GM18505 (cell line): ENCODE results near the gene TPRA1.

ENCODE experiments used
- ATAC-seq: cut with Tn5 transposase; IDR thresholded peaks from one replicate; pipeline ENCODE4 v1.9.1; 2021; ENCODE audit not compliant: unreplicated experiment
- POLR2A ChIP-seq: IDR thresholded peaks from 4 replicates; pipeline ENCODE4 v1.6.1; 2011; ENCODE audit warnings: borderline replicate concordance; ENCODE audit not compliant: insufficient read depth, insufficient read length; ENCODE audit errors: extremely low read depth

TPRA1 gene

DNA sequence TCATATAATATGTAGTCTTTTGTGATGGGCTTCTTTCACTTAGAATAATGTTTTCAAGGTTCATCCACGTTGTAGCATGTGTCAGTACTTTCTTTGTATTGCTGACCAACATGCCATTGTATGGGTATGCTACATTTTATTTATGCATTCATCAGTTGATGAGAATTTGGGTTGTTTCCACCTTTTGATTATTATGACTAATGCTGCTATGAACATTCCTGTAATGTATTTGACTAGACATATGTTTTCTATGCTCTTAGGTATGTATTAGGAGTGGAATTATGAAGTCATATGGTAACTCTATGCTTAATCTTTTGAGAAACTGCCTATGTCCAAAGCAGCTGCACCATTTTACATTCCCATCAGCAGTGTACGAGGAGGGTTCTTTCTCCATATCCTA lies 35.3 kb upstream of the TPRA1 start:
- ATAC-seq: no peak
- no peak for TF ChIP-seq POLR2A

DNA sequence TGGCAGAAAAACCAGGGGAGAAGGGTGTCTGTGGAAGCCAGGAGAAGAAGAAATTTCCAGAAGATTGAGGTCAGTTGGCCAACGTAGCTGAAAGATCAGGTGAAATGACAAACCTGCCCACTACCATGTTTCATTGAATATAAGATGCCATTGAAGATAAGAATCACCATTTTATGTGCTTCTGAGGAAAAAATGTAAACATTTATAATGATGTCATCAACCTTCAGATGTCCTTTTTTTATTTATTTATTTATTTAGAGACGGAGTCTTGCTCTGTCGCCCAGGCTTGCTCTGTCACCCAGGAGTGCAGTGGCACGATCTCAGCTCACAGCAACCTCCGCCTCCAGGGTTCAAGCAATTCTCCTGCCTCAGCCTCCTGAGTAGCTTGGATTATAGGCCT lies 33.5 kb upstream of the TPRA1 start:
- ATAC-seq: no peak
- no peak for TF ChIP-seq POLR2A

- no peak for ATAC-seq
- no peak for TF ChIP-seq POLR2A
Observed at GRCh38 chr3:127622772-127623576, 32.4 kb upstream of the TPRA1 start.

DNA sequence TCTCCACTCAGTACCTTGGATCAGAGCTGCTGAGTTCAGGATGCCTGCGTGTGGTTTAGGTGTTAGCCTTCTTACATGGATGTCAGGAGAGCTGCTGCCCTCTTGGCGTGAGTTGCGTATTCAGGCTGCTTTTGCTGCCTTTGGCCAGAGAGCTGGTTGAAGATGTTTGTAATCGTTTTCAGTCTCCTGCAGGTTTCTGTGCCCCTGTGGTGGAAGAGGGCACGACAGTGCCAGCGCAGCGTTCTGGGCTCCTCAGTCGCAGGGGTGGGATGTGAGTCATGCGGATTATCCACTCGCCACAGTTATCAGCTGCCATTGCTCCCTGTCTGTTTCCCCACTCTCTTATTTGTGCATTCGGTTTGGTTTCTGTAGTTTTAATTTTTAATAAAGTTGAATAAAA lies 31.5 kb upstream of the TPRA1 start:
- no peak for ATAC-seq
- no peak for TF ChIP-seq POLR2A

- no peak for ATAC-seq
- TF ChIP-seq POLR2A: no peak
Observed at GRCh38 chr3:127620637-127621375, 30.3 kb upstream of the TPRA1 start.

DNA sequence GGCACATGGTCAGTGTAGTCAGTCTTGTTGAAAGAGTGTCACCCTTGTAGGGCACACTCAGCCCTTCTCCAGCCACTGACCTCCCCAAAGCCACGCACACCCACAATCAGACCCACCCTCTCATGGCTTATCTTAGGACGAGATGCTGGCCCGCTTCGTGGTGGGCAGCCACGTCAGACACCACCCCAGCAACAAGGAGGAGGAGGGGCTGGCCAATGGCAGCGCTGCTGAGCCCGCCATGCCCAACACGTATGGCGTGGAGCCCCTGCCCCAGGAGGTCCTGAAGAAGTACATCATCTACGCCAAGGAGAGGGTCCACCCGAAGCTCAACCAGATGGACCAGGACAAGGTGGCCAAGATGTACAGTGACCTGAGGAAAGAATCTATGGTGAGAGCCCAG lies 28.4 kb upstream of the TPRA1 start:
- no peak for TF ChIP-seq POLR2A
- ATAC-seq: no peak

DNA sequence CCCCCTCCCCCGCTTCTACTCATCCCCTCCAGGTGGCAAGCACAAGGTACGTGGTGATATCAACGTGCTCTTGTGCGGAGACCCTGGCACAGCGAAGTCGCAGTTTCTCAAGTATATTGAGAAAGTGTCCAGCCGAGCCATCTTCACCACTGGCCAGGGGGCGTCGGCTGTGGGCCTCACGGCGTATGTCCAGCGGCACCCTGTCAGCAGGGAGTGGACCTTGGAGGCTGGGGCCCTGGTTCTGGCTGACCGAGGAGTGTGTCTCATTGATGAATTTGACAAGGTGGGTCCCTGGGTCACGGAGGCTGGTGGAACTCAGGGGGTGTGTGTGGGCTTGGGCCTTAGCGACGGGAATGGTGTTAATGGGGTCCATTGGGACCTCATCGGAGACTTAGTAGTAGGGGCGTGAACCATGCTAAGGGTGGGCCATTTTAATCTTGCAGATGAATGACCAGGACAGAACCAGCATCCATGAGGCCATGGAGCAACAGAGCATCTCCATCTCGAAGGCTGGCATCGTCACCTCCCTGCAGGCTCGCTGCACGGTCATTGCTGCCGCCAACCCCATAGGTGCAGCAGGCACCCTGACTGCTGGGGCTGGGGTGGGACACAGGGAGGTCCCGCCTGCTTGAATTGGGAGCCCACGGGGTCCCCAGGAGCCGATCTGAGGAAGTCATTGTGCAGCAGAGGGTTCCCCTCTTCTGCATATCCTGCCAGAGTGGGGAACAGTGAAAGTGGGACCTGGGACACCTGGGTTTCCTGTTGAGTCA lies 26.5 kb upstream of the TPRA1 start:
- ATAC-seq: no peak
- no peak for TF ChIP-seq POLR2A

- no peak for ATAC-seq
Observed at GRCh38 chr3:127615631-127616305, 25.2 kb upstream of the TPRA1 start.

DNA sequence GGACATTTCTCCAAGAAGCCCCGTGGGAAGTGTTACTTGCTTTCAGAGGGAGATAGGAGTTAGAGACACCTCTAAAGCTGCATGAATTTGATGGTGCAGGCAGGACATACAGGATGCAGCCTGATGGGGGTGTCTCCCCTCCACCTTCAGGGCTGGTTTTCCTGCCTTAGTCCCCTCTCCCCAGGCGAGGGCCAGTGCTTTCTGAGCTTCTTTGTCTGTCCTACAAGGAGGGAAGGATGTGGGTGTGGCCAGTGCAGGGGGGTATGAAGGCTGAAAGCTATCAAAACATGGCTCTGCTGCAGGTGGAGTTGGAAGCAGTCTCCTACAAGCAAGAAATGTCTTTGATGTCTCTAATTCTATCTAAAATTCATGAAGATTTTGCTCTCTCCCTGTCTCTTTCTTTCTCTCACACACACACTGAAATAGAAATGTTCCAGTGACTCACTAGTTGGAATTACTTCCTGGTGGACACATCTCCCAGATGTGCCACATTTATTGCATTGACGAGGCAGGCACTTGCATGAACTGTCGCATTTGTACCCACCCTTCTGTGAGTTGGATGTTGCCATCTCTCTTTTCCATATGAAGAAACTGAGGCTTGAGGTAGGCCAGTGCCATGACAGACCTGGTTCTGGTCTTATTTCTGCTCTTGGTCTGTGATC lies 24.5 kb upstream of the TPRA1 start:
- TF ChIP-seq POLR2A: no peak
- no peak for ATAC-seq

More at GRCh38 chr3:127615631-127616305, 25.2 kb upstream of the TPRA1 start:
- TF ChIP-seq POLR2A: no peak

DNA sequence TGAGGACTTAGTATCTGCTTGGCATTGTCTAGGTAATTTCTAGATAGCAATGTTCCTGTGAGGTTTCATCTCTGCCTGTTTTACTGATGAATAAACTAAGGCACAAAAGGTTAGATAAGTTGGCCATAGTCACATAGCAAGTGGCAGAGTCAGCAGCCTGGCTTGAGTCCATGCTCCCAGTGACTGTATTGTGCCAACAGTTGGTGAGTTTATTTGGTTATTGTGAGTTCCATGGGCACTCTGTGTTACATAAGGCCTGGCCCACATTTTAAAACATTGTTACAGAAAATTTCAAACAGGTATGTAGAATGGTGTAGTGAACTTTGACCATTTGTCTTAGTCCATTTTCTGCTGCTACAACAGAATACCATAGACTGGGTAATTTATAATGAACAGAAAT lies 22.9 kb upstream of the TPRA1 start:
- no peak for ATAC-seq
- TF ChIP-seq POLR2A: no peak

GRCh38 chr3:127612966-127613365 lies 22.4 kb upstream of the TPRA1 start:
- no peak for ATAC-seq
- no peak for TF ChIP-seq POLR2A

DNA sequence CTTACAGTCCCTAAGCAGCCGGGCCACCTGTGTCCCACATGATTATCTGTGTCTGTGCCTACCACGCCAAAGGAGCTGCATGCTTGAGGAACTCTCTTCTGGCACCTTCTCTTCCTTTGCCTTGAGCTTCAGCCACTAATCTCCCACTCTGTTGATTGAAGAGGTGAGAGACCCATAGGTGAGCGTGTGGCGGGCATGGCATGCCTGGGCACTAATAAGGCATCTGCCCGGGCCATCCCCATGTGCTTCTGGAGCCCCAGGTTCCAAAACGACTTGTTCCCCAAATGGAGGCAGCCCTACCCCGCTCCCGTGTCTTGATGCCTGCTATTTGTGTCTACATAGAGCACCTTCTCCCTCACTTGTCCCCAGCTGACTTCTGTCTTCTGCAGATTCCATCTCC lies 20.7 kb upstream of the TPRA1 start:
- no peak for ATAC-seq
- no peak for TF ChIP-seq POLR2A
